H9 (cell line): ENCODE results near the gene SS18L1. TPM values are rescaled to one million over a fixed set of nuclear protein-coding genes. Genes with fewer than 3 reads are reported as not detected.

Experiments
- DNase-seq: peaks from one replicate; pipeline ENCODE4 v3.0.0-alpha.2; 2017
- H2AFZ ChIP-seq: one replicate; pipeline ENCODE4 v1.6.1; 2013; ENCODE audit warnings: mild to moderate bottlenecking, low read length, control low read depth, moderate library complexity
- H2AK5ac ChIP-seq: 2 replicates; pipeline ENCODE4 v1.6.1; 2013; ENCODE audit warnings: low read length, control low read depth, mixed read lengths; ENCODE audit not compliant: insufficient read length
- H2BK120ac ChIP-seq: one replicate; pipeline ENCODE4 v1.6.1; 2013; ENCODE audit warnings: low read depth, mild to moderate bottlenecking, low read length, control low read depth, inconsistent platforms; ENCODE audit not compliant: poor library complexity, severe bottlenecking
- H2BK12ac ChIP-seq: 2 replicates; pipeline ENCODE4 v1.6.1; 2013; ENCODE audit warnings: low read length, control low read depth, mixed read lengths, low read depth; ENCODE audit not compliant: insufficient read length
- H2BK15ac ChIP-seq: 2 replicates; pipeline ENCODE4 v1.6.1; 2013; ENCODE audit warnings: low read depth, low read length, control low read depth
- H2BK20ac ChIP-seq: one replicate; pipeline ENCODE4 v1.6.1; 2013; ENCODE audit warnings: low read depth, mild to moderate bottlenecking, low read length, control low read depth, inconsistent platforms; ENCODE audit not compliant: poor library complexity, severe bottlenecking
- H2BK5ac ChIP-seq: 2 replicates; pipeline ENCODE4 v1.6.1; 2013; ENCODE audit warnings: low read length, control low read depth, mixed read lengths; ENCODE audit not compliant: insufficient read length
- H3K14ac ChIP-seq: 2 replicates; pipeline ENCODE4 v1.6.1; 2013; ENCODE audit warnings: low read length, control low read depth; ENCODE audit not compliant: insufficient read depth
- H3K18ac ChIP-seq: 2 replicates; pipeline ENCODE4 v1.6.1; 2013; ENCODE audit warnings: low read depth, mild to moderate bottlenecking, mixed read lengths, low read length, control low read depth; ENCODE audit not compliant: insufficient read length
- H3K23ac ChIP-seq: 2 replicates; pipeline ENCODE4 v1.6.1; 2013; ENCODE audit warnings: low read length, control low read depth, mixed read lengths, low read depth; ENCODE audit not compliant: insufficient read length
- H3K23me2 ChIP-seq: 2 replicates; pipeline ENCODE4 v1.6.1; 2013; ENCODE audit warnings: low read depth, mild to moderate bottlenecking, mixed read lengths, low read length, control low read depth; ENCODE audit not compliant: insufficient read length, poor library complexity, severe bottlenecking
- H3K27ac ChIP-seq: 2 replicates; pipeline ENCODE4 v1.5.1; 2013; ENCODE audit warnings: low read length, control low read depth, mixed read lengths, low read depth; ENCODE audit not compliant: insufficient read length
- H3K27me3 ChIP-seq: 2 replicates; pipeline ENCODE4 v1.6.1; 2013; ENCODE audit warnings: low read length, control low read depth, inconsistent platforms; ENCODE audit not compliant: insufficient read depth
- H3K4ac ChIP-seq: 2 replicates; pipeline ENCODE4 v1.6.1; 2013; ENCODE audit warnings: low read depth, mild to moderate bottlenecking, control low read depth, inconsistent platforms, low read length, moderate library complexity
- H3K4me1 ChIP-seq: 2 replicates; pipeline ENCODE4 v1.6.1; 2013; ENCODE audit warnings: low read length, control low read depth, inconsistent platforms; ENCODE audit not compliant: insufficient read depth
- H3K4me2 ChIP-seq: 2 replicates; pipeline ENCODE4 v1.6.1; 2013; ENCODE audit warnings: low read length, control low read depth, mixed read lengths; ENCODE audit not compliant: insufficient read length, insufficient read depth
- H3K56ac ChIP-seq: 2 replicates; pipeline ENCODE4 v1.6.1; 2013; ENCODE audit warnings: low read depth, mild to moderate bottlenecking, mixed read lengths, low read length, control low read depth; ENCODE audit not compliant: insufficient read length
- H3K79me1 ChIP-seq: 2 replicates; pipeline ENCODE4 v1.6.1; 2013; ENCODE audit warnings: low read depth, mild to moderate bottlenecking, moderate library complexity, low read length, control low read depth, inconsistent platforms; ENCODE audit not compliant: insufficient read depth, poor library complexity, severe bottlenecking
- H3K79me2 ChIP-seq: 2 replicates; pipeline ENCODE4 v1.6.1; 2013; ENCODE audit warnings: low read length, control low read depth, inconsistent platforms; ENCODE audit not compliant: insufficient read depth
- H3K9ac ChIP-seq: 2 replicates; pipeline ENCODE4 v1.6.1; 2013; ENCODE audit warnings: low read length, control low read depth, mixed read lengths; ENCODE audit not compliant: insufficient read length; ENCODE audit errors: extremely low read depth
- H3K9me3 ChIP-seq: one replicate; pipeline ENCODE4 v1.6.1; 2013; ENCODE audit warnings: low read depth, low read length, inconsistent platforms; ENCODE audit not compliant: control insufficient read depth
- H3T11ph ChIP-seq: one replicate; pipeline ENCODE4 v1.6.1; 2013; ENCODE audit warnings: mild to moderate bottlenecking, low read length, control low read depth, inconsistent platforms
- H4K20me1 ChIP-seq: one replicate; pipeline ENCODE4 v1.6.1; 2013; ENCODE audit not compliant: control insufficient read depth, insufficient read length, insufficient read depth
- H4K5ac ChIP-seq: 2 replicates; pipeline ENCODE4 v1.6.1; 2013; ENCODE audit warnings: low read depth, mild to moderate bottlenecking, mixed read lengths, low read length, control low read depth; ENCODE audit not compliant: insufficient read length
- H4K8ac ChIP-seq: replicated peaks from 2 replicates; pipeline ENCODE4 v1.6.1; 2013; ENCODE audit warnings: low read length, control low read depth, mixed read lengths, low read depth; ENCODE audit not compliant: insufficient read length
- H4K91ac ChIP-seq: 2 replicates; pipeline ENCODE4 v1.6.1; 2013; ENCODE audit warnings: low read depth, mild to moderate bottlenecking, moderate library complexity, mixed read lengths, low read length, control low read depth; ENCODE audit not compliant: insufficient read length
- H3K27ac Mint-ChIP-seq, 3 experiments: 2 replicates in 2 of 3; 3 replicates in 1 of 3; pipeline ENCODE4 v1.8.0; 2020 to 2021; ENCODE audit warnings: mixed read lengths in 3 of 3, mild to moderate bottlenecking in 1 of 3, moderate library complexity in 1 of 3
- H3K27me3 Mint-ChIP-seq: 2 replicates; pipeline ENCODE4 v1.8.0; 2021; ENCODE audit warnings: low read depth, mild to moderate bottlenecking, moderate library complexity, mixed read lengths
- H3K36me3 Mint-ChIP-seq, 3 experiments: 2 replicates in 2 of 3; 3 replicates in 1 of 3; pipeline ENCODE4 v1.8.0; 2020 to 2021; ENCODE audit warnings: low read depth in 3 of 3, mixed read lengths in 3 of 3; ENCODE audit not compliant: insufficient read depth in 1 of 3
- H3K4me1 Mint-ChIP-seq, 2 experiments: 2 replicates each; pipeline ENCODE4 v1.8.0; 2020; ENCODE audit warnings: mixed read lengths in 2 of 2
- H3K4me3 Mint-ChIP-seq, 2 experiments: 2 replicates in 1 of 2; 3 replicates in 1 of 2; pipeline ENCODE4 v1.8.0; 2020 to 2021; ENCODE audit warnings: mild to moderate bottlenecking in 2 of 2, mixed read lengths in 2 of 2, moderate library complexity in 1 of 2
- H3K9me3 Mint-ChIP-seq, 2 experiments: 2 replicates in 1 of 2; 3 replicates in 1 of 2; pipeline ENCODE4 v1.8.0; 2020; ENCODE audit warnings: mild to moderate bottlenecking in 2 of 2, mixed read lengths in 2 of 2, moderate library complexity in 1 of 2
- whole genome bisulfite sequencing: extraction: QIAGEN DNeasy Blood & Tissue Kit; methylation state at CpG from one replicate; pipeline ENCODE4 v1.1.7; 2013; ENCODE audit warnings: missing lambda C conversion rate, low lambda C conversion rate, mixed read lengths; ENCODE audit not compliant: insufficient read length; ENCODE audit errors: extremely low coverage; 5-methylcytosine and 5-hydroxymethylcytosine counted together
- total RNA-seq: library from RNA; stranded (reverse); gene quantifications from 2 replicates; pipeline ENCODE4 v1.2.1, GENCODE V29; 2021
- TF ChIP-seq, protein P1 (sequence below): fragments of 200-600 bp; sonication (generic); conservative IDR thresholded peaks from 3 replicates; pipeline ENCODE4 v1.8.0; 2021; ENCODE audit warnings: antibody characterized with exemption, mild to moderate bottlenecking

Gene SS18L1
- total RNA-seq, 1 experiment from 2014 or later = 22.2 TPM

DNA sequence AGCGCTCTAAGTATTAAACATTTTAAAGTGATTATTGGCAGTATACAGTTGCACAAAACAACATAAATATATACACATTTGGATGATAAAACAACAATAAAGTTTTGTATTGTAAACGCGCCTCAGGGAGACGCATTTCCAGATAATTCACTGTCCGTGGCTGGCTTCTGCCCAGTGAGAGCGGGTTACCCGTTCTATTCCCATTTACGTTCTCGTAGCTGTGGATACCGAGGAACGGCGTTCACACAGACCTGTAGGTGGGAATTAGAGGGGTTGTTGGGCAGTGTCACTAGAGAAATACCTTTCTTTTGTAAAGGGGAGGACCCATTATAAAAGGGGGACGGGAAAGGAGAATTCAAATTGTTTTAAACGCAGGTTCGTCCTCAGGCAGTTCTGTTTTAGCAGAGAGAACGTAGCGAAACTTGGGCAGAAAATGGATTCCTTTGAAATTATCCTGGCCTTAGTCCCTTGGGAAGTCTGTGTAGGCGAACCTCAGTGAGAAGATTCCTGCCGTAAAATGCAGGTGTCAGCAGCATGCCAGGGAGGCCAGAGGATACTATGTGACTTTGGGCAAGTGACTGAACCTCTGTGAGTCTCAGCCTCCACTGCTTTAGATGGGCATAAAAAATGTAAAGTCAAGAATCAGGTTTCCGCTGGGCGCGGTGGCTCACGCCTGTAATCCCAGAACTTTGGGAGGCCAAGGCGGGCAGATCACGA is 40.0 kb downstream of the SS18L1 start:
- no peaks in the 10 kb centered on the region; the same call in 1 of the 2 replicates for H3K27me3 Mint-ChIP-seq
- Histone ChIP-seq H3K4ac (no peak overlapping the region), H2BK12ac (no peak overlapping the region), H3K79me2 (peaks cover 4% of the 10 kb centered on the region; the same call in 1 of the 2 replicates), H3T11ph (no peak overlapping the region), H3K18ac (peak overlapping the region; percentile 69), H3K9ac (peak overlapping the region; percentile 90), H3K14ac (no peak overlapping the region; the same call in 1 of the 2 replicates), H2BK20ac (no peak overlapping the region), H4K5ac (no peak overlapping the region), H4K20me1 (no peaks in the 10 kb centered on the region), H2AFZ (no peak overlapping the region), H3K56ac (no peak overlapping the region), H2BK5ac (no peak overlapping the region), H3K27ac (no peak overlapping the region), H2AK5ac (no peak overlapping the region), H2BK15ac (no peak overlapping the region), H4K8ac (no peak overlapping the region), H4K91ac (no peak overlapping the region), H3K23ac (no peak overlapping the region), H3K9me3 (no peaks in the 10 kb centered on the region), H3K23me2 (peaks cover 3% of the 10 kb centered on the region), H3K79me1 (no peaks in the 10 kb centered on the region), H3K4me1 (peaks cover 2% of the 10 kb centered on the region; the same call in 1 of the 2 replicates), H2BK120ac (no peak overlapping the region), H3K4me2 (peak overlapping the region; percentile 91), H3K27me3 (no peaks in the 10 kb centered on the region)
- TF ChIP-seq, protein P1, sequence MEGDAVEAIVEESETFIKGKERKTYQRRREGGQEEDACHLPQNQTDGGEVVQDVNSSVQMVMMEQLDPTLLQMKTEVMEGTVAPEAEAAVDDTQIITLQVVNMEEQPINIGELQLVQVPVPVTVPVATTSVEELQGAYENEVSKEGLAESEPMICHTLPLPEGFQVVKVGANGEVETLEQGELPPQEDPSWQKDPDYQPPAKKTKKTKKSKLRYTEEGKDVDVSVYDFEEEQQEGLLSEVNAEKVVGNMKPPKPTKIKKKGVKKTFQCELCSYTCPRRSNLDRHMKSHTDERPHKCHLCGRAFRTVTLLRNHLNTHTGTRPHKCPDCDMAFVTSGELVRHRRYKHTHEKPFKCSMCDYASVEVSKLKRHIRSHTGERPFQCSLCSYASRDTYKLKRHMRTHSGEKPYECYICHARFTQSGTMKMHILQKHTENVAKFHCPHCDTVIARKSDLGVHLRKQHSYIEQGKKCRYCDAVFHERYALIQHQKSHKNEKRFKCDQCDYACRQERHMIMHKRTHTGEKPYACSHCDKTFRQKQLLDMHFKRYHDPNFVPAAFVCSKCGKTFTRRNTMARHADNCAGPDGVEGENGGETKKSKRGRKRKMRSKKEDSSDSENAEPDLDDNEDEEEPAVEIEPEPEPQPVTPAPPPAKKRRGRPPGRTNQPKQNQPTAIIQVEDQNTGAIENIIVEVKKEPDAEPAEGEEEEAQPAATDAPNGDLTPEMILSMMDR = no peak
- peaks cover 6 to 10% (median 6%) of the 10 kb centered on the region in 3 experiments; a peak in 6 of 7 replicates for H3K36me3 Mint-ChIP-seq
- peak overlapping the region; percentile 88 to 91 for H3K4me3 Mint-ChIP-seq
- H3K27ac Mint-ChIP-seq = peak overlapping the region; percentile 55 to 89 (median 79); a peak in 6 of 7 replicates
- no CpG with 5 or more reads among the region's 25 CpGs for WGBS
- peaks cover 15% of the 10 kb centered on the region in 2 experiments for H3K4me1 Mint-ChIP-seq
- no peak for DNase-seq
- H3K9me3 Mint-ChIP-seq = no peaks in the 10 kb centered on the region
